GM23338 (cell line): ENCODE results near the gene PPP1R10. TPM values are rescaled to one million over a fixed set of nuclear protein-coding genes. Genes with fewer than 3 reads are reported as not detected.

ENCODE experiments used
- ATAC-seq: fragments of 200-7000 bp; cut with Tn5 transposase; 3 replicates; pipeline ENCODE4 v1.9.1; 2020
- DNase-seq: peaks from one replicate; pipeline ENCODE4 v3.0.0-alpha.2; 2015; ENCODE audit warnings: low spot score
- H2AFZ ChIP-seq: fragments of 200-600 bp; sonication (generic); 2 replicates; pipeline ENCODE4 v1.8.0; 2016; ENCODE audit warnings: antibody characterized with exemption, mild to moderate bottlenecking, moderate library complexity
- H3F3A ChIP-seq: fragments of 200-600 bp; sonication (generic); replicated peaks from 2 replicates; pipeline ENCODE4 v1.8.0; 2017; ENCODE audit warnings: antibody characterized with exemption, mixed run types, low read depth
- H3K27ac ChIP-seq: fragments of 200-600 bp; sonication (generic); 2 replicates; pipeline ENCODE4 v1.6.1; 2016; ENCODE audit warnings: low read depth
- H3K27me3 ChIP-seq: fragments of 200-600 bp; sonication (generic); 2 replicates; pipeline ENCODE4 v1.8.0; 2016; ENCODE audit warnings: mild to moderate bottlenecking, mixed run types, moderate library complexity; ENCODE audit not compliant: insufficient read depth
- H3K36me3 ChIP-seq: fragments of 200-600 bp; sonication (generic); 2 replicates; pipeline ENCODE4 v1.8.0; 2016; ENCODE audit warnings: mild to moderate bottlenecking; ENCODE audit not compliant: insufficient read depth
- H3K4me1 ChIP-seq: fragments of 200-600 bp; sonication (generic); 2 replicates; pipeline ENCODE4 v1.8.0; 2016; ENCODE audit warnings: mild to moderate bottlenecking, moderate library complexity; ENCODE audit not compliant: insufficient read depth
- H3K4me2 ChIP-seq: fragments of 200-600 bp; sonication (generic); 2 replicates; pipeline ENCODE4 v1.7.1; 2017; ENCODE audit warnings: mixed run types
- H3K4me3 ChIP-seq: fragments of 200-600 bp; sonication (generic); 2 replicates; pipeline ENCODE4 v1.6.1; 2016; ENCODE audit warnings: mixed run types
- H3K79me2 ChIP-seq: fragments of 200-600 bp; sonication (generic); replicated peaks from 2 replicates; pipeline ENCODE4 v1.8.0; 2017; ENCODE audit warnings: mild to moderate bottlenecking; ENCODE audit not compliant: insufficient read depth
- H3K9me2 ChIP-seq: fragments of 200-600 bp; sonication (generic); 2 replicates; pipeline ENCODE4 v1.8.0; 2017; ENCODE audit not compliant: insufficient read depth
- H4K20me1 ChIP-seq: fragments of 200-600 bp; sonication (generic); replicated peaks from 2 replicates; pipeline ENCODE4 v1.8.0; 2017; ENCODE audit warnings: mild to moderate bottlenecking; ENCODE audit not compliant: insufficient read depth
- H3K27ac Mint-ChIP-seq: 2 replicates; pipeline ENCODE4 v1.8.0; 2020; ENCODE audit warnings: inconsistent platforms, mild to moderate bottlenecking, moderate library complexity, mixed read lengths
- H3K27me3 Mint-ChIP-seq: 3 replicates; pipeline ENCODE4 v1.8.0; 2022; ENCODE audit warnings: low read depth, mild to moderate bottlenecking, moderate library complexity, mixed read lengths, inconsistent platforms; ENCODE audit not compliant: insufficient read depth, poor library complexity
- H3K36me3 Mint-ChIP-seq: 3 replicates; pipeline ENCODE4 v1.8.0; 2021; ENCODE audit warnings: low read depth, mild to moderate bottlenecking, inconsistent platforms, moderate library complexity, mixed read lengths
- H3K4me1 Mint-ChIP-seq: 3 replicates; pipeline ENCODE4 v1.8.0; 2020; ENCODE audit warnings: mild to moderate bottlenecking, inconsistent platforms, mixed read lengths
- H3K4me3 Mint-ChIP-seq: 3 replicates; pipeline ENCODE4 v1.8.0; 2021; ENCODE audit warnings: moderate library complexity, mild to moderate bottlenecking, inconsistent platforms, mixed read lengths
- H3K9me3 Mint-ChIP-seq: 3 replicates; pipeline ENCODE4 v1.8.0; 2020; ENCODE audit warnings: moderate library complexity, mild to moderate bottlenecking, inconsistent platforms, mixed read lengths
- CREB1 ChIP-seq: fragments of 250-450 bp; sonication (Bioruptor Pico); IDR thresholded peaks from 2 replicates; pipeline ENCODE4 v1.5.0; 2020; ENCODE audit warnings: low read depth, mild to moderate bottlenecking, moderate library complexity
- EZH2 ChIP-seq: fragments of 200-600 bp; sonication (generic); IDR thresholded peaks from one replicate; pipeline ENCODE4 v1.8.0; 2017; ENCODE audit warnings: antibody characterized with exemption, mild to moderate bottlenecking, low read depth; ENCODE audit not compliant: unreplicated experiment
- EZH2phosphoT487 ChIP-seq: fragments of 200-600 bp; sonication (generic); IDR thresholded peaks from one replicate; pipeline ENCODE4 v1.8.1; 2018; ENCODE audit warnings: antibody characterized with exemption; ENCODE audit not compliant: unreplicated experiment
- POLR2AphosphoS5 ChIP-seq: IDR thresholded peaks from 2 replicates; pipeline ENCODE4 v1.6.1; 2016; ENCODE audit warnings: antibody characterized with exemption, low read depth
- STAT1 ChIP-seq: IDR thresholded peaks from one replicate; pipeline ENCODE4 v1.6.1; 2016; ENCODE audit warnings: antibody characterized with exemption; ENCODE audit not compliant: unreplicated experiment
- ZNF114 ChIP-seq: fragments of 250-450 bp; sonication (Bioruptor Pico); IDR thresholded peaks from 2 replicates; pipeline ENCODE4 v1.5.0; 2020; ENCODE audit warnings: mild to moderate bottlenecking, moderate library complexity
- polyA plus RNA-seq: library from polyadenylated mRNA; unstranded; fragments of >200 nt; fragmentation: Nextera tagmentation; extraction: Ambion mirVana; gene quantifications from 2 replicates; pipeline ENCODE4 v1.2.1, GENCODE V29; 2016
- total RNA-seq: library from RNA; depleted of rRNA; stranded (reverse); fragments of >200 nt; shearing (Covaris generic); gene quantifications from 2 replicates; pipeline ENCODE4 v1.2.3, GENCODE V29; 2014

PPP1R10 gene
- total and polyA plus RNA-seq, 2 experiments from 2014 or later = 41.3 to 42.9 TPM

- peaks cover 18% of the 10 kb centered on the region; the same call in 2 of the 3 replicates for H3K9me3 Mint-ChIP-seq
- H3K4me1 Mint-ChIP-seq = peaks cover 25% of the 10 kb centered on the region
- peak within 1 kb of the TSS; percentile 100 for H3K27ac Mint-ChIP-seq
- H3K36me3 ChIP-seq = peaks cover 28% of the 10 kb centered on the region; the same call in 1 of the 2 replicates
- H4K20me1 ChIP-seq = peaks cover 5% of the 10 kb centered on the region; the same call in 1 of the 2 replicates
- peaks cover 34% of the 10 kb centered on the region for H3K27me3 Mint-ChIP-seq
- TF ChIP-seq POLR2AphosphoS5 (peak; percentile 77), EZH2 (no peak), EZH2phosphoT487 (no peak), STAT1 (no peak)
- H2AFZ ChIP-seq = no peak within 1 kb of the TSS
- peak within 1 kb of the TSS; percentile 89 for H3K4me2 ChIP-seq
- H3K36me3 Mint-ChIP-seq = peaks cover 73% of the 10 kb centered on the region
- no peaks in the 10 kb centered on the region for H3K9me2 ChIP-seq
- DNase-seq (peak; percentile 98), ATAC-seq (peak; percentile 76)
- peaks cover 7% of the 10 kb centered on the region; the same call in 1 of the 2 replicates for H3F3A ChIP-seq
- H3K27me3 ChIP-seq = no peaks in the 10 kb centered on the region
- peaks cover 45% of the 10 kb centered on the region for H3K79me2 ChIP-seq
- peak within 1 kb of the TSS; percentile 96 for H3K4me3 Mint-ChIP-seq
- peaks cover 17% of the 10 kb centered on the region for H3K4me1 ChIP-seq
- H3K4me3 ChIP-seq = peak within 1 kb of the TSS; percentile 68
- H3K27ac ChIP-seq = peak within 1 kb of the TSS; percentile 98
Measured at GRCh38 chr6:30617565-30618269, 674 bp upstream of the PPP1R10 start, which contains the start of gene MRPS18B. MRPS18B (plus strand) TSS chr6:30617840; CDS start chr6:30617866, 26 bp downstream.

DNA sequence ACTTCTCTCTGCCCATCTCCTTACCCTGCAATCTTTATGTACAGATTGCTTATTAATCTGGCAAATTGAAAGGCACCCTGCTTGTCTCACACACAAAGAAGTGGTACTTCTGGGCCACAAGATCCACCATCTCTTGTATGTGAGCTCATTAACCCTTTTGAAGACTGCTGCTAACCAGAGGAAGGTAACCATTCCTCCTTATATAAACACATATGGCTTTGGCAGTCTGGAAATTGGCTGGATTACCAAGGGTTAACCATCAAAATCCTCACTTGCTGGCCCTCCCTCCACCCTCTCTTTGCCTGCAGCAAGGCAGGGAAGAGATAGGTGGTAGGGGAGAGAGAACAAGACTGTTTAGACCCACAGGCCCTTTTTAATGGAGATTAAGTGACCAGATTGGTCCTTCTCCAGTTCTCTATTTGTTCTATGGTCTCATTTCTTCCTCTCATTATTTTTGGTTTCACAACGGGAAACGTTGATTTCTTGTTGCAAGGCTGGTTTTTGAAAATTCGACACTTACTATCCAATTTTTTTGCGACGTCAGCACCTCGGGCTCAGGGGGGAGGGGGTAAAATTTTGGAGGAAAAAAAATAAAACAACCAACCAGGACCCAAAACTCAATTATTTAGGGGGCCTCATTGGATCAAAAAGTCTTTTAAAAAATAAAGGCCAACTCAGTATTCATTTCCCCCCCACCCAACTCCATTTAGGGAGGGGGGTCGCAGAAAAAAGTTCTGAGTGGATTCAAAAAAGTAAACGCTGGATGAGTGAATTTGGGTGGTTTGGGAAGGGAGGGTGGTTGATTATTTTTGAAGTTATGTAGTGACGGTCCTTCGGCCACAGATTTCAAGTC, 859 bp downstream of the PPP1R10 start:
- Histone ChIP-seq H3K27ac (peak overlapping the region; percentile 98), H3K4me3 (peak overlapping the region; percentile 56), H4K20me1 (peaks cover 5% of the 10 kb centered on the region; the same call in 1 of the 2 replicates), H2AFZ (no peak overlapping the region), H3K27me3 (no peaks in the 10 kb centered on the region), H3K36me3 (peaks cover 21% of the 10 kb centered on the region; the same call in 1 of the 2 replicates), H3K79me2 (peaks cover 54% of the 10 kb centered on the region), H3K9me2 (no peaks in the 10 kb centered on the region), H3K4me2 (peak overlapping the region; percentile 74), H3F3A (peaks cover 7% of the 10 kb centered on the region; the same call in 1 of the 2 replicates), H3K4me1 (peaks cover 19% of the 10 kb centered on the region)
- peaks cover 73% of the 10 kb centered on the region for H3K36me3 Mint-ChIP-seq
- no peak for TF ChIP-seq ZNF114 (CRISPR knock-in tag)
- TF ChIP-seq POLR2AphosphoS5 = peak; percentile 74
- TF ChIP-seq CREB1 = peak; percentile 21; the same call in 1 of the 2 replicates
- H3K9me3 Mint-ChIP-seq = peaks cover 18% of the 10 kb centered on the region; the same call in 2 of the 3 replicates
- H3K4me3 Mint-ChIP-seq = peak overlapping the region; percentile 96
- DNase-seq (peak; percentile 63), ATAC-seq (no peak)
- peak overlapping the region; percentile 100 for H3K27ac Mint-ChIP-seq
- H3K27me3 Mint-ChIP-seq = peaks cover 40% of the 10 kb centered on the region
- H3K4me1 Mint-ChIP-seq = peaks cover 33% of the 10 kb centered on the region
